ENCODE data around the gene KRTAP10-4. TPM values are rescaled to one million over a fixed set of nuclear protein-coding genes. Genes with fewer than 3 reads are reported as not detected.
"Not testable (repeated sequence)": the region's sequence is repeated elsewhere in the genome, so short reads cannot be mapped to it uniquely, and the experiment has no call there.

KRTAP10-4 gene
- total and polyA plus RNA-seq, 12 donors: not detected

DNA sequence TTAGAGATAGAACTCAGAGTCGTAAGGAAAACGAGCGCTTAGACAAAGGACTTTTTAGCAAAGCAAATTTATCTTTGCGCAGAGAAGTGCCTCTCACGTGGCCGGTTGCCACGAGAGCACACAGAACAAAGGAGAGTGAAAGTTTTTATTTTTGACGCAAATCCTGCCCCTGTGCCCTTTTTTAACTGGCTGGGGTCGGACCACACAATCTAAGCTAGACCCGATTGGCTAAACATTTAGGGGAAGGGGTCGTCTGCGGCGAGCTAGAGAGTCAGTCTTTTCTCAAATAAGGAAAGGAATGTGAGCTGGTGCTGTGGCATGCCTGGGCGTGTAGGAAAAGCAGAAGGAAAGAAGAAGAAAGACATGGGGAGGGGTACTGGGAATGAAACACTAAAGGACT, 24.6 kb upstream of the KRTAP10-4 start:
- H3K36me3 ChIP-seq (replicated peaks in 1 of 2): no peaks in the 10 kb centered on the region
- no peak overlapping the region for H3K4me3 ChIP-seq
- no peak overlapping the region for H3K27ac ChIP-seq
- DNase-seq: no peak
- intact Hi-C loops (cut with DNase I): no loop called here
- peaks cover 0 to 8% (median 0%) of the 10 kb centered on the region in 3 donors for H3K9me3 ChIP-seq (replicated peaks in 1 of 3)
- peaks cover 7% of the 10 kb centered on the region for H3K27me3 ChIP-seq
- WGBS, 4 donors: 36 to 44% (median 41%) methylated on average over 14 of the region's 14 CpGs
- TF ChIP-seq POLR2A (IDR thresholded peaks at IDR 0.05): no peak
- TF ChIP-seq, protein P1, sequence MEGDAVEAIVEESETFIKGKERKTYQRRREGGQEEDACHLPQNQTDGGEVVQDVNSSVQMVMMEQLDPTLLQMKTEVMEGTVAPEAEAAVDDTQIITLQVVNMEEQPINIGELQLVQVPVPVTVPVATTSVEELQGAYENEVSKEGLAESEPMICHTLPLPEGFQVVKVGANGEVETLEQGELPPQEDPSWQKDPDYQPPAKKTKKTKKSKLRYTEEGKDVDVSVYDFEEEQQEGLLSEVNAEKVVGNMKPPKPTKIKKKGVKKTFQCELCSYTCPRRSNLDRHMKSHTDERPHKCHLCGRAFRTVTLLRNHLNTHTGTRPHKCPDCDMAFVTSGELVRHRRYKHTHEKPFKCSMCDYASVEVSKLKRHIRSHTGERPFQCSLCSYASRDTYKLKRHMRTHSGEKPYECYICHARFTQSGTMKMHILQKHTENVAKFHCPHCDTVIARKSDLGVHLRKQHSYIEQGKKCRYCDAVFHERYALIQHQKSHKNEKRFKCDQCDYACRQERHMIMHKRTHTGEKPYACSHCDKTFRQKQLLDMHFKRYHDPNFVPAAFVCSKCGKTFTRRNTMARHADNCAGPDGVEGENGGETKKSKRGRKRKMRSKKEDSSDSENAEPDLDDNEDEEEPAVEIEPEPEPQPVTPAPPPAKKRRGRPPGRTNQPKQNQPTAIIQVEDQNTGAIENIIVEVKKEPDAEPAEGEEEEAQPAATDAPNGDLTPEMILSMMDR (IDR thresholded peaks at IDR 0.05): no peak
- H3K4me1 ChIP-seq (replicated peaks in 1 of 2): no peaks in the 10 kb centered on the region

DNA sequence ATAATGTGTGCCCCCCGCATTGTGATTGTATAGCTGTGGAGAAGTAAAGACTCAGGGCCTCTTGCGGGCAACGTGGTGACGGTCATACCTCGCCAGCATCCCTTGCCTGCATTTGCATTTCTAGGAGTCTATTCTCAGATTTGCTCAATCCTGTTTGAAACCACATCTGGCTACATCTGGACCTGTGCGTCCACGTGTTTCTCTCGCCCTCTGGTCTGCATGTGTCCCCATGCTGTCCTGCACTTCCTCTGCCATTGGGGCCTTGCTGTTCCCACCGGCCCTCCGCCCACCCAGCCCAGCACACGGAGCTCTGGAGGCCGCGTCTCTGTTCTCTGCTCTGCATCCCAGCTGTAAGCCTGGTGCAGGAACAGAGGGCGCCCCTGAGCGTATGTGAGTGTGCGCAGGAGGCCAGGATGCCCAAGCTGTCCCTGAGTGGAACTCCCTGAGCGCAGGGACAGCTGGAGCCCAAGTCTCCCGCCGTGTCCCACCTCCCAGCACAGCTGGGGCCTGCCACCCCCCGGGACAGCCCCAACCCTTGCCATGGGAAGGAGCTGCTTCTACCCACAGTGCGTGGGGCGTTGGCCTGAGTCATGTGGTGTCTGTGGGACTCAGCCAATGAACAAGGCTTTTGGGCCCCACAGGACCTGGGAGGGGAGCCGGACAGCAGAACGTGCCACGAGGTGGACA, 23.9 kb upstream of the KRTAP10-4 start:
- WGBS, 4 donors: 62 to 75% (median 72%) methylated on average over 16 to 25 of the region's 25 CpGs
- intact Hi-C loops (cut with DNase I): loop anchor here in 1 of 2 donors (10.0 kb wide), 1 partner anchor 205 kb away; no protein-coding TSS in a partner anchor
- H3K27me3 ChIP-seq: peaks cover 7% of the 10 kb centered on the region

DNA sequence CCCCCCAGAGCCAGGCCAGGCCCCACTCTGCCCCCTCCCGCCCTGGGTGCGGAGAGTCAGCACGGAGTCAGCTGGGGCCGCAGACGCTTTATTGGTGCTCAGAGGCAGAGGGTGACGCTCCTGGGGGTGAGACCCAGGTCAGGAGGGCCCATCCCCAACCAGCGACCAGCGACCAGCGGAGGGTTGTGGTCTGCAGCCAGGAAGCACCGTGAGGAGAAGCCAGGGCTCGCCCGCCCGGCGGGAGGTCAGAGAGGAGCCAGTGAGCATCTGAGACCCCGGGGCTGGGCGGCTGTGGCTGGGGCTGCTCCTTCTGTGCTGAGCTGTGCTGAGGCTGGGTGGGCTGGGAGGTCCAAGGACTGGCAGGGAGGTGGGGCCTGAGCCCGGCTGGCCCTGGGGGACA, 23.2 kb upstream of the KRTAP10-4 start:
- not testable (repeated sequence) for H3K36me3 ChIP-seq (replicated peaks in 1 of 2); H3K4me3 ChIP-seq; H3K27ac ChIP-seq; H3K27me3 ChIP-seq; DNase-seq; H3K9me3 ChIP-seq (replicated peaks in 1 of 3); H3K4me1 ChIP-seq (replicated peaks in 1 of 2)
- WGBS, 4 donors: 26 to 67% (median 35%) methylated on average over 1 to 17 of the region's 17 CpGs
- intact Hi-C loops (cut with DNase I): loop anchor here in 1 of 2 donors (10.0 kb wide), 1 partner anchor 205 kb away; no protein-coding TSS in a partner anchor

More for the DNA sequence above, 23.9 kb upstream of the KRTAP10-4 start:
- H3K4me1 ChIP-seq (replicated peaks in 1 of 2): no peaks in the 10 kb centered on the region
- H3K4me3 ChIP-seq: no peak overlapping the region
- peak in 1 of 7 donors; percentile 39 for DNase-seq
- no peaks in the 10 kb centered on the region for H3K36me3 ChIP-seq (replicated peaks in 1 of 2)
- H3K9me3 ChIP-seq (replicated peaks in 1 of 3): peaks cover 0 to 8% (median 0%) of the 10 kb centered on the region in 3 donors
- H3K27ac ChIP-seq: no peak overlapping the region
- no peak for TF ChIP-seq POLR2A (IDR thresholded peaks at IDR 0.05)
- TF ChIP-seq, protein P1 (IDR thresholded peaks at IDR 0.05): no peak

DNA sequence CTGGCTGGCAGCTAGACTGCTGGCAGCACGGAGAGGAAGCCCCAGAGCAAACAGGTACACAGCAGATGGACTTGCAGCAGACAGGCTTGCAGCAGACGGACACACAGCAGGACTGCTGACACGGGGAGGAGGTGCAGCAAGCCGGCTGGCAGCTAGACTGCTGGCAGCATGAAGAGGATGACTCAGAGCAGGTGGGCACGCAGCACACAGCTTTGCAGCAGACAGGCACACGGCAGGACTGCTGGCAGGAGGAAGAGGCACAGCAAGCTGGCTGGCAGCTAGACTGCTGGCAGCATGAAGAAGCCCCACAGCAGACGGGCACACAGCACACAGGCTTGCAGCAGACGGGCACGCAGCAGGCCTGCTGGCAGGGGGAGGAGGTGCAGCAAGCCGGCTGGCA, 22.7 kb upstream of the KRTAP10-4 start:
- Histone ChIP-seq H3K27me3 (peaks cover 7% of the 10 kb centered on the region), H3K4me1 (replicated peaks in 1 of 2) (no peaks in the 10 kb centered on the region), H3K27ac (no peak overlapping the region), H3K36me3 (replicated peaks in 1 of 2) (no peaks in the 10 kb centered on the region), H3K4me3 (no peak overlapping the region), H3K9me3 (replicated peaks in 1 of 3) (peaks cover 0 to 8% (median 0%) of the 10 kb centered on the region in 3 donors)
- peak in 1 of 7 donors; percentile 13 for DNase-seq
- intact Hi-C loops (cut with DNase I): loop anchor here in 1 of 2 donors (10.0 kb wide), 1 partner anchor 204 kb away; no protein-coding TSS in a partner anchor
- TF ChIP-seq, protein P1 (IDR thresholded peaks at IDR 0.05): no peak
- no peak for TF ChIP-seq POLR2A (IDR thresholded peaks at IDR 0.05)
- 48 to 54% (median 54%) methylated on average over 6 to 10 of the region's 10 CpGs; no CpG with 5 or more reads in 1 of the 4 donors for WGBS, 4 donors
